ENCODE results near the gene AFG1L. TPM values are rescaled to one million over a fixed set of nuclear protein-coding genes. Genes with fewer than 3 reads are reported as not detected.

Gene AFG1L
- total and polyA plus RNA-seq, 10 donors = 1.8 to 13.0 (median 4.4) TPM

DNA sequence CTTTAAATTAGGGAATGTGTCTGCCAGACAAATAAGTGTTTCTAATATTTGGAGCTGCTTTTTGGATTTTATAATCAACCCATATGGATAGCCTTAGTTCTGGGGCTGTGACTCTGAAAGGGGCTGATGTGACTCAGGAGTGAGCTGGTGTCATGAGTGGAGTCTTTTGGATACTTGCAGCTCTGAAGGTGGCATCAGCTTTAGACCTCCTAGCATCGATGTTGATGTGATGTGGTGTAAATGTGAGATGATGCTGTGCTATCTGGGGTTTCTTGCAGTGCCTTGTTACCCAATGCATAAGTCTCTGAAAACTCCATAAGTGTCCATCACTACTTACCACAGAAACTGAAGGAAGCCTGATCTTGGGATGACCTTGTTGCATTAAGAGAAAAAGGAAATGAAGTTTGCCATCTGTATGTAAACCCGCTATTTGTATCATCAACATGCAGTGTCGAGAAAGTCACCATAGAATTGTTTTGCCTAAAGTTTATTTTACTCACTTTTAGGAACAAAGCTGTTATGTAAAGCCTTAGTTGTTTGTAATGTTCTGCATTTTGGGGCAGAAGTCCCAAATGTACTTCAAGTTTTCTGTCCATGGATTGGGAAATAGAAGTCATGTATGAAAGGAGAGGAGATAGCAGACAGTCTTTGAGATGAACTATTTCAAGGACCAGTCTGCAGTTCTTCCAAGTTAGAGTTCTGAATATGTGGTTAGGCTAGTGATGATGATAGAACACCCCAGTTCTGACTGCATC is 273.9 kb downstream of the AFG1L start:
- no peaks in the 10 kb centered on the region for H3K27me3 ChIP-seq (replicated peaks in 1 of 7)
- TF ChIP-seq, protein P1, sequence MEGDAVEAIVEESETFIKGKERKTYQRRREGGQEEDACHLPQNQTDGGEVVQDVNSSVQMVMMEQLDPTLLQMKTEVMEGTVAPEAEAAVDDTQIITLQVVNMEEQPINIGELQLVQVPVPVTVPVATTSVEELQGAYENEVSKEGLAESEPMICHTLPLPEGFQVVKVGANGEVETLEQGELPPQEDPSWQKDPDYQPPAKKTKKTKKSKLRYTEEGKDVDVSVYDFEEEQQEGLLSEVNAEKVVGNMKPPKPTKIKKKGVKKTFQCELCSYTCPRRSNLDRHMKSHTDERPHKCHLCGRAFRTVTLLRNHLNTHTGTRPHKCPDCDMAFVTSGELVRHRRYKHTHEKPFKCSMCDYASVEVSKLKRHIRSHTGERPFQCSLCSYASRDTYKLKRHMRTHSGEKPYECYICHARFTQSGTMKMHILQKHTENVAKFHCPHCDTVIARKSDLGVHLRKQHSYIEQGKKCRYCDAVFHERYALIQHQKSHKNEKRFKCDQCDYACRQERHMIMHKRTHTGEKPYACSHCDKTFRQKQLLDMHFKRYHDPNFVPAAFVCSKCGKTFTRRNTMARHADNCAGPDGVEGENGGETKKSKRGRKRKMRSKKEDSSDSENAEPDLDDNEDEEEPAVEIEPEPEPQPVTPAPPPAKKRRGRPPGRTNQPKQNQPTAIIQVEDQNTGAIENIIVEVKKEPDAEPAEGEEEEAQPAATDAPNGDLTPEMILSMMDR (IDR thresholded peaks at IDR 0.05 in 8 of 11, conservative IDR thresholded peaks at IDR 0.05 in 3 of 11) = no peak
- TF ChIP-seq POLR2A (IDR thresholded peaks at IDR 0.05) (no peak), POLR2AphosphoS5 (IDR thresholded peaks at IDR 0.05) (no peak)
- no peak for DNase-seq
- peak overlapping the region in 2 of 8 donors; percentile 1 to 10 for H3K4me3 ChIP-seq
- peak overlapping the region in 5 of 8 donors; percentile 14 to 100 (median 61) for H3K27ac ChIP-seq
- H3K36me3 ChIP-seq = peaks cover 0 to 71% (median 15%) of the 10 kb centered on the region in 6 donors
- peaks cover 55 to 99% (median 84%) of the 10 kb centered on the region in 6 donors for H3K4me1 ChIP-seq
- intact Hi-C loops (cut with DNase I; ENCODE audit: low total_unique reads) = no loop called here
- H3K9me3 ChIP-seq = no peaks in the 10 kb centered on the region
- 65 to 76% (median 73%) methylated on average over 3 of the region's 3 CpGs for WGBS, 5 donors

DNA sequence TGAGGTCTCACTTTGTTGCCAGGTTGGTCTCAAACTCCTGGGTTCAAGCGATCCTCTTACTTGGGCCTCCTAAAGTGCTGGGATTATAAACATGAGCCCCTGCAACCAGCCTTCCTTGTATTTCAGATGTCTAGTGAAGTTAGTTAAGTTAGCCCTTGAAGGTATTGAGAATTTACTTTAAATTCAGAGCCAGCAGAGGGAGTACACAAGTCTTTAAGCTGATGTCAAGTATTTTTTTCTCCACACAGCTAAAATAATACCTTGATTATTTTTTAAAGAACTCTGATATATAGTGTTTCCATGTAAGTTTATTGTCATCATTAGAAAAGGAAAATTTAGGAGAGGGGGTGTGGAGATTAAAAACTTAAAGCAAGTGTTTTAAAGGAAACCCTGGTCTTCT is 275.7 kb downstream of the AFG1L start:
- H3K4me3 ChIP-seq = no peak overlapping the region
- WGBS, 5 donors = 96 to 100% (median 100%) methylated on average over 1 of the region's 1 CpG
- H3K36me3 ChIP-seq = peaks cover 0 to 79% (median 15%) of the 10 kb centered on the region in 6 donors
- DNase-seq = no peak
- intact Hi-C loops (cut with DNase I; ENCODE audit: low total_unique reads) = no loop called here
- H3K4me1 ChIP-seq = peaks cover 47 to 99% (median 83%) of the 10 kb centered on the region in 6 donors
- H3K27ac ChIP-seq = no peak overlapping the region
- TF ChIP-seq, protein P1 (IDR thresholded peaks at IDR 0.05 in 8 of 11, conservative IDR thresholded peaks at IDR 0.05 in 3 of 11) = no peak
- no peak for TF ChIP-seq POLR2A (IDR thresholded peaks at IDR 0.05)
- no peak for TF ChIP-seq POLR2AphosphoS5 (IDR thresholded peaks at IDR 0.05)
- H3K9me3 ChIP-seq = no peaks in the 10 kb centered on the region
- H3K27me3 ChIP-seq (replicated peaks in 1 of 7) = no peaks in the 10 kb centered on the region

DNA sequence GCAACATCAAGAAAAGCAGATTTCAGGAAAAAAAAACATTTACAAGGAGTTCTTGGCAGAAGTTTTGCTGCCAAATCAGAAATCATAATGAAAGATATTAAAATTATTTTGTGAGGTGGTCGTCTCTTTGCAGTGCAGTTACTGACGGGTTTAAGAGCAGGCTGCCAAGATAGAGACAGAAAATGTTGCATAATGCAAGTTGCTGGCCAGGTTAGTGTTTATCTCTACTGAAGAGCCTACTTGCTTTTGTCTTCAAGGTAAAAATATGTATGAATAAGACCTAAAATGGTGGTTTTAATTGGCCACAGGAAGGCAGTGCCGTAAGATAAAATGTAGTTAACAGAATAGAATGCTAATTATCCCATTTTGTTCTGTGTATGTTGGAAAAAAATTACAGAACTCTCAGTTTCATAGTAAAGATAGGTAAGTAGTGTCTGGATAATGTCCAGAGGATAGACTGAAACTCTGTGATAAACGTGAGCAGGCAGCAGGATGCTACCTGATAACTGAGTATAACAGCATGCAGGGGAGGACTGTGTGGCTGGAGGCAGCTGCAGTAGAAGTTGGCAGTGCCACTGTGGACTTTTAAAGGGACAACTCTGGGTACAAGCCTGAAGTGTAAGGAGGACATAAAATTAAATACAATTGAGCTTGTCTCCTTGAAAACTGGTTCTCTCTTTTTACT is 279.7 kb downstream of the AFG1L start:
- TF ChIP-seq POLR2A (IDR thresholded peaks at IDR 0.05) (no peak), POLR2AphosphoS5 (IDR thresholded peaks at IDR 0.05) (no peak)
- TF ChIP-seq, protein P1 (IDR thresholded peaks at IDR 0.05 in 8 of 11, conservative IDR thresholded peaks at IDR 0.05 in 3 of 11) = no peak
- 68 to 85% (median 77%) methylated on average over 4 of the region's 4 CpGs for WGBS, 5 donors
- intact Hi-C loops (cut with DNase I; ENCODE audit: low total_unique reads) = no loop called here
- peaks cover 0 to 61% (median 12%) of the 10 kb centered on the region in 6 donors for H3K36me3 ChIP-seq
- no peaks in the 10 kb centered on the region for H3K9me3 ChIP-seq
- peaks cover 26 to 99% (median 70%) of the 10 kb centered on the region in 6 donors for H3K4me1 ChIP-seq
- DNase-seq = no peak
- H3K27ac ChIP-seq = peak overlapping the region in 2 of 8 donors; percentile 7 to 71
- H3K4me3 ChIP-seq = no peak overlapping the region
- no peaks in the 10 kb centered on the region for H3K27me3 ChIP-seq (replicated peaks in 1 of 7)

Small RNA genes within 50 kb of the gene (small RNA-seq; reads per million reads assigned to genes)
- gene AL356121.1 (0 reads per million in 4 donors), gene AL391646.1 (0 reads per million in 4 donors), gene RNA5SP212 (0 reads per million in 4 donors), gene RNU6-1144P (0 reads per million in 4 donors), gene RNU6-770P (0 reads per million in 4 donors), gene Z98742.2 (0 reads per million in 4 donors)

Other genes with a start within 250 kb of the AFG1L start
- gene OSTM1, start 220.3 kb upstream of the AFG1L start, total RNA-seq = 100 to 1,000 TPM in 3 of 7 donors, 10 to 100 TPM in 4; 51.2 to 146 (median 65.7) TPM
- gene OSTM1, start 220.3 kb upstream of the AFG1L start, polyA plus RNA-seq = 10 to 100 TPM; 12.5 to 15.3 (median 14.5) TPM
- gene NR2E1, start 129.0 kb upstream of the AFG1L start, total RNA-seq = not detected
- gene NR2E1, start 129.0 kb upstream of the AFG1L start, polyA plus RNA-seq = not detected
- 100 to 1,000 TPM; 132 to 213 (median 149) TPM for gene SNX3, start 34.0 kb upstream of the AFG1L start, total RNA-seq
- 100 to 1,000 TPM; 135 to 236 (median 208) TPM for gene SNX3, start 34.0 kb upstream of the AFG1L start, polyA plus RNA-seq

Measured in spleen (tissue), 11 donors.